Fibroblast of lung (primary cell): ENCODE measurements around the gene PKN1. TPM values are rescaled to one million over a fixed set of nuclear protein-coding genes. Genes with fewer than 3 reads are reported as not detected.

Source experiments
- DNase-seq, 2 donors: peaks; one replicate each; pipeline versions ENCODE4 v3.0.0 to v3.0.0-alpha.2; 2010; ENCODE audit warnings: low read depth in 2 of 2
- H2AFZ ChIP-seq: 2 replicates; pipeline ENCODE4 v1.5.1; 2012; ENCODE audit warnings: low read length, control low read depth, inconsistent platforms
- H3K27ac ChIP-seq: 2 replicates; pipeline ENCODE4 v1.5.1; 2011; ENCODE audit warnings: low read length, control low read depth; ENCODE audit not compliant: insufficient read depth
- H3K27me3 ChIP-seq: 2 replicates; pipeline ENCODE4 v1.5.1; 2011; ENCODE audit warnings: mild to moderate bottlenecking, low read length; ENCODE audit not compliant: control insufficient read depth, insufficient read depth
- H3K36me3 ChIP-seq: 2 replicates; pipeline ENCODE4 v1.5.1; 2011; ENCODE audit warnings: low read length; ENCODE audit not compliant: control insufficient read depth, insufficient read depth
- H3K4me1 ChIP-seq: 2 replicates; pipeline ENCODE4 v1.5.1; 2011; ENCODE audit warnings: low read length; ENCODE audit not compliant: control insufficient read depth, insufficient read depth; ENCODE audit errors: extremely low read depth
- H3K4me2 ChIP-seq: 2 replicates; pipeline ENCODE4 v1.5.1; 2011; ENCODE audit warnings: low read length, control low read depth; ENCODE audit not compliant: insufficient read depth; ENCODE audit errors: extremely low read depth
- H3K4me3 ChIP-seq, 4 experiments: fragments of 200-600 bp in 1 of 4; sonication (generic) in 1 of 4; replicated peaks in 1 of 4; 2 replicates each; pipeline ENCODE4 v1.5.1; 2011 to 2016; ENCODE audit warnings: low read length in 4 of 4, low read depth in 3 of 4, mild to moderate bottlenecking in 3 of 4, control low read depth in 2 of 4, inconsistent platforms in 1 of 4, mixed read lengths in 1 of 4; ENCODE audit not compliant: insufficient read depth in 1 of 4; ENCODE audit errors: control extremely low read depth in 1 of 4
- H3K79me2 ChIP-seq: 2 replicates; pipeline ENCODE4 v1.5.1; 2012; ENCODE audit warnings: mild to moderate bottlenecking, low read length, inconsistent platforms; ENCODE audit not compliant: control insufficient read depth, insufficient read depth
- H3K9ac ChIP-seq: 2 replicates; pipeline ENCODE4 v1.5.1; 2011; ENCODE audit warnings: mild to moderate bottlenecking, low read length, control low read depth; ENCODE audit not compliant: insufficient read depth
- H3K9me3 ChIP-seq: 2 replicates; pipeline ENCODE4 v1.5.1; 2012; ENCODE audit warnings: low read depth, low read length; ENCODE audit not compliant: control insufficient read depth, insufficient read depth
- H4K20me1 ChIP-seq: 2 replicates; pipeline ENCODE4 v1.5.1; 2011; ENCODE audit warnings: low read length; ENCODE audit not compliant: control insufficient read depth, insufficient read depth; ENCODE audit errors: extremely low read depth
- EZH2 ChIP-seq: IDR thresholded peaks from 2 replicates; pipeline ENCODE4 v1.5.1; 2012; ENCODE audit warnings: low read length, control low read depth, mild to moderate bottlenecking; ENCODE audit errors: missing control alignments
- polyA plus RNA-seq, 2 donors: library from polyadenylated mRNA; depleted of rRNA in 1 of 2; stranded (reverse) in 1 of 2; unstranded in 1 of 2; fragments of >200 nt; gene quantifications; 2 replicates each; pipeline ENCODE4 v1.2.1, GENCODE V29; 2011 to 2012; ENCODE audit warnings: missing spikeins in 1 of 2
- total RNA-seq: library from RNA; depleted of rRNA; stranded (reverse); fragments of >200 nt; gene quantifications from 2 replicates; pipeline ENCODE4 v1.2.1, GENCODE V29; 2014
- TF ChIP-seq, protein P1 (sequence below), 2 donors: IDR thresholded peaks in 1 of 2; conservative IDR thresholded peaks in 1 of 2; 1 replicate in 1 of 2; 2 replicates in 1 of 2; pipeline ENCODE4 v1.5.1; 2011 to 2012; ENCODE audit warnings: low read length in 2 of 2, control low read depth in 1 of 2, inconsistent platforms in 1 of 2, low read depth in 1 of 2, mild to moderate bottlenecking in 1 of 2

PKN1 gene
- total and polyA plus RNA-seq, 2 donors (not counting 1 experiment from before 2014, with no cell fraction given), result 43.2 to 141 TPM

DNA sequence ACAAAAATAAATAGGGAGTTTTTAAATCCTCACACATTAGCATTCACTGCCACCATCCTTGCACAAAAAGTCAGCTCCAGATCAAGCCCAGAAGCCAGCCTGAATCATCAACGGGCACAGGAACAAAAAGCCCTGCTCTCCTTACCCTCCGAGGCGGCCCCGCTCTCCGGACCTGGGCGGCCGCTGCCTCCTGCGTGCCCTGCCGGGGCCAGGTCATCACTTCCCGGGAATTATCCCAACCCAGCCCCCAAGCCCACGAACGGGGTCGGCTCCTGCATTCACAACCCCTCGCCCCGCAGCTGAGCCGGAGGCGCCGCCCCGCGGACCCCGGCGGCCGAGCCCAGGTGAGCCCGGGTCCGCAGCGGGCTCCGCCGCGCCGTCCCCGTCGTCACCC, 84.3 kb downstream of the PKN1 start:
- H3K4me3 ChIP-seq, result peak overlapping the region; percentile 92 to 98 (median 96)
- H3K36me3 ChIP-seq, result peaks cover 22% of the 10 kb centered on the region
- peaks cover 16% of the 10 kb centered on the region for H3K4me1 ChIP-seq
- H3K4me2 ChIP-seq, result peak overlapping the region; percentile 100
- no peak for DNase-seq
- no peak for TF ChIP-seq EZH2
- TF ChIP-seq, protein P1, sequence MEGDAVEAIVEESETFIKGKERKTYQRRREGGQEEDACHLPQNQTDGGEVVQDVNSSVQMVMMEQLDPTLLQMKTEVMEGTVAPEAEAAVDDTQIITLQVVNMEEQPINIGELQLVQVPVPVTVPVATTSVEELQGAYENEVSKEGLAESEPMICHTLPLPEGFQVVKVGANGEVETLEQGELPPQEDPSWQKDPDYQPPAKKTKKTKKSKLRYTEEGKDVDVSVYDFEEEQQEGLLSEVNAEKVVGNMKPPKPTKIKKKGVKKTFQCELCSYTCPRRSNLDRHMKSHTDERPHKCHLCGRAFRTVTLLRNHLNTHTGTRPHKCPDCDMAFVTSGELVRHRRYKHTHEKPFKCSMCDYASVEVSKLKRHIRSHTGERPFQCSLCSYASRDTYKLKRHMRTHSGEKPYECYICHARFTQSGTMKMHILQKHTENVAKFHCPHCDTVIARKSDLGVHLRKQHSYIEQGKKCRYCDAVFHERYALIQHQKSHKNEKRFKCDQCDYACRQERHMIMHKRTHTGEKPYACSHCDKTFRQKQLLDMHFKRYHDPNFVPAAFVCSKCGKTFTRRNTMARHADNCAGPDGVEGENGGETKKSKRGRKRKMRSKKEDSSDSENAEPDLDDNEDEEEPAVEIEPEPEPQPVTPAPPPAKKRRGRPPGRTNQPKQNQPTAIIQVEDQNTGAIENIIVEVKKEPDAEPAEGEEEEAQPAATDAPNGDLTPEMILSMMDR (conservative IDR thresholded peaks at IDR 0.05 in 1 of 2, IDR thresholded peaks at IDR 0.05 in 1 of 2; ENCODE audit: low read depth in 1 of 2, low read length in 2 of 2), result no peak
- H3K79me2 ChIP-seq, result peaks cover 39% of the 10 kb centered on the region
- no peaks in the 10 kb centered on the region for H4K20me1 ChIP-seq
- no peak overlapping the region for H2AFZ ChIP-seq
- H3K9me3 ChIP-seq, result no peaks in the 10 kb centered on the region
- no peaks in the 10 kb centered on the region for H3K27me3 ChIP-seq
- peak overlapping the region; percentile 98 for H3K9ac ChIP-seq
- H3K27ac ChIP-seq, result peak overlapping the region; percentile 99

DNA sequence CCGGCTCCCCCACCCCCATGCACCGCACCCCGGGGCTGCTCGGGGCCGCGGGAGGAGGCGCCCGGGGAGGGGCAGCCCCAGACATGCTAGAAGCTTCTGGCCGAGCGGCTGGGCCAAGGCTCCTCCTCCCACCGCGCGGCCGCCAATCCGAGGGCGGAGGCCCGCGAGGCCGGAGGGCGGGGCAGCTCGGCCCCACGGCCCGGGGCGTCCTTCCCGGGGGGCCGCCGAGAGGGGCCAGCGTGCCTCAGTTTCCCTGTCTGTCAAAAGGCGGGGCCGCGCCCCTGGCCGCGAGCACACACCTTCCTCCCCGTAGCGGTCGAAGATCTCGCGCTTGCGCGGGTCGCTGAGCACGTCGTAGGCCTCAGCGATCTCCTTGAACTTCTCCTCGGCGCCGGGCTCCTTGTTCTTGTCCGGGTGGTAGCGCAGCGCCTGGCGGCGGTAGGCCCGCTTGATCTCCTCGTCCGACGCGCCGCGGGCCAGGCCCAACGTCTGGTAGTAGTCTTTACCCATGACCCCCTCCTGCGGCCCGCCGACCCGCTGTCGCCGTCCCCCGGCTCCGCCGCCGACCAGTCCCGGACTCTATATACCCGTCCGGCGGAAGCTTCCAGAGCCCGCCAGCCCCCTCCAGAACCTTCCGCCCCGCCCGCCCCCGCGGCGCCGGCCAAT, 84.9 kb downstream of the PKN1 start, which contains the start of gene DNAJB1:
TSS of gene DNAJB1 (minus strand) at position 558 of the 666 bp plus-strand sequence. CDS start at position 510, 48 bp downstream.
- Histone ChIP-seq H3K27ac (peak within 1 kb of the TSS; percentile 99), H3K27me3 (no peaks in the 10 kb centered on the region), H2AFZ (peak within 1 kb of the TSS; percentile 73), H3K4me3 (peak within 1 kb of the TSS; percentile 92 to 98 (median 96)), H3K79me2 (peaks cover 39% of the 10 kb centered on the region), H3K4me1 (peaks cover 18% of the 10 kb centered on the region), H3K4me2 (peak within 1 kb of the TSS; percentile 100), H3K36me3 (peaks cover 22% of the 10 kb centered on the region), H3K9ac (peak within 1 kb of the TSS; percentile 98), H4K20me1 (no peaks in the 10 kb centered on the region), H3K9me3 (no peaks in the 10 kb centered on the region)
- DNase-seq, result peak; percentile 75 to 77
- TF ChIP-seq, protein P1 (conservative IDR thresholded peaks at IDR 0.05 in 1 of 2, IDR thresholded peaks at IDR 0.05 in 1 of 2; ENCODE audit: low read depth in 1 of 2, low read length in 2 of 2), result no peak
- no peak for TF ChIP-seq EZH2

GRCh38 chr19:14519245-14519859, 86.2 kb downstream of the PKN1 start:
- no peak overlapping the region for H3K4me2 ChIP-seq
- H3K4me3 ChIP-seq, result no peak overlapping the region

More at GRCh38 chr19:14519245-14519859, 86.2 kb downstream of the PKN1 start:
- Histone ChIP-seq H3K9me3 (no peaks in the 10 kb centered on the region), H3K27me3 (no peaks in the 10 kb centered on the region), H3K9ac (no peak overlapping the region), H2AFZ (no peak overlapping the region), H3K27ac (peak overlapping the region; percentile 93), H3K79me2 (peaks cover 36% of the 10 kb centered on the region), H3K36me3 (peaks cover 21% of the 10 kb centered on the region), H4K20me1 (no peaks in the 10 kb centered on the region), H3K4me1 (peaks cover 13% of the 10 kb centered on the region)
- DNase-seq, result no peak
- no peak for TF ChIP-seq EZH2
- TF ChIP-seq, protein P1 (conservative IDR thresholded peaks at IDR 0.05 in 1 of 2, IDR thresholded peaks at IDR 0.05 in 1 of 2; ENCODE audit: low read depth in 1 of 2, low read length in 2 of 2), result no peak
